Parathyroid adenoma (tissue), 2 donors: ENCODE measurements around the gene OOSP1.

ENCODE experiments used
- H2AFZ ChIP-seq: fragments of 300-600 bp; sonication (generic); one replicate; pipeline ENCODE4 v1.7.0; 2017; ENCODE audit warnings: antibody characterized with exemption, mild to moderate bottlenecking
- H3K27ac ChIP-seq: fragments of 300-600 bp; sonication (generic); one replicate; pipeline ENCODE4 v1.7.0; 2017
- H3K27me3 ChIP-seq: fragments of 300-600 bp; sonication (generic); one replicate; pipeline ENCODE4 v1.7.0; 2017; ENCODE audit warnings: low read length; ENCODE audit not compliant: control insufficient read depth, insufficient read depth
- H3K36me3 ChIP-seq: fragments of 300-600 bp; sonication (generic); one replicate; pipeline ENCODE4 v1.7.0; 2017; ENCODE audit warnings: low read length; ENCODE audit not compliant: control insufficient read depth, insufficient read depth
- H3K4me1 ChIP-seq: fragments of 300-600 bp; sonication (generic); one replicate; pipeline ENCODE4 v1.7.0; 2017; ENCODE audit warnings: control low read depth
- H3K4me2 ChIP-seq: fragments of 300-600 bp; sonication (generic); one replicate; pipeline ENCODE4 v1.7.0; 2017; ENCODE audit warnings: low read length
- H3K4me3 ChIP-seq: fragments of 300-600 bp; sonication (generic); one replicate; pipeline ENCODE4 v1.7.0; 2017; ENCODE audit warnings: low read depth, low read length
- H3K79me2 ChIP-seq: fragments of 300-600 bp; sonication (generic); one replicate; pipeline ENCODE4 v1.7.0; 2017; ENCODE audit warnings: control low read depth
- H3K9ac ChIP-seq: fragments of 300-600 bp; sonication (generic); one replicate; pipeline ENCODE4 v1.7.0; 2017; ENCODE audit warnings: mild to moderate bottlenecking
- H3K9me3 ChIP-seq: fragments of 300-600 bp; sonication (generic); one replicate; pipeline ENCODE4 v1.7.0; 2017; ENCODE audit warnings: low read length; ENCODE audit not compliant: control insufficient read depth
- CTCF ChIP-seq: fragments of 300-600 bp; sonication (generic); IDR thresholded peaks from one replicate; pipeline ENCODE4 v1.7.0; 2017; ENCODE audit warnings: antibody characterized with exemption, mild to moderate bottlenecking
- donor health status: primary hyperparathyroidism.

The OOSP1 gene

GRCh38 chr11:59954219-59954847 is 16.1 kb downstream of the OOSP1 start:
- no peak overlapping the region for H3K4me2 ChIP-seq
- H3K27ac ChIP-seq, result no peak overlapping the region
- H2AFZ ChIP-seq, result no peak overlapping the region
- H3K4me3 ChIP-seq, result no peak overlapping the region
- H3K4me1 ChIP-seq, result no peaks in the 10 kb centered on the region
- TF ChIP-seq CTCF, result no peak
- no peaks in the 10 kb centered on the region for H3K27me3 ChIP-seq
- H3K9ac ChIP-seq, result no peak overlapping the region
- H3K9me3 ChIP-seq, result no peaks in the 10 kb centered on the region
- no peaks in the 10 kb centered on the region for H3K36me3 ChIP-seq
- H3K79me2 ChIP-seq, result no peaks in the 10 kb centered on the region

DNA sequence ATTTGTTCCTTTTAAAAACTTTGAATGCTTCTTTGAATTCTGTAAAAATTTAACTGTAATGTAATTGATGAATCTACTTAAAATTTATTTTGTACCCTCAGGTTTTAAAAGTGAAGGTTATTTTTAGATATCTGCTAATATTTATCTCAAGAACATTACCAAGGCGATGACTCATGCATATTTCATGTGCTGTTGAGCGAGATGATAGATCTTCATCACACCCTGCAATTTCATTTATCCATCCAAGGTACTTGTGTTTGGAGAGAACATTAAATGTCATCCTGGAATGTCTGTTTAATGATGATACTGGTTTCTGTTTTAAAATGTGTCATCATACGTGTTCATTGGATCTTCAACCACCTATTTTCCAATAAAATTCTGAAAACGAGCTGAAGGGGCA is 18.9 kb downstream of the OOSP1 start:
- Histone ChIP-seq H3K4me2 (no peak overlapping the region), H3K79me2 (no peaks in the 10 kb centered on the region), H3K27ac (no peak overlapping the region), H2AFZ (no peak overlapping the region), H3K36me3 (no peaks in the 10 kb centered on the region), H3K4me3 (no peak overlapping the region), H3K9ac (no peak overlapping the region), H3K4me1 (no peaks in the 10 kb centered on the region), H3K9me3 (no peaks in the 10 kb centered on the region), H3K27me3 (no peaks in the 10 kb centered on the region)
- no peak for TF ChIP-seq CTCF

- Histone ChIP-seq H3K4me1 (no peaks in the 10 kb centered on the region), H3K27me3 (no peaks in the 10 kb centered on the region), H3K4me2 (peak overlapping the region; percentile 0), H2AFZ (no peak overlapping the region), H3K27ac (no peak overlapping the region), H3K4me3 (no peak overlapping the region), H3K9me3 (no peaks in the 10 kb centered on the region), H3K9ac (no peak overlapping the region), H3K36me3 (no peaks in the 10 kb centered on the region), H3K79me2 (no peaks in the 10 kb centered on the region)
- no peak for TF ChIP-seq CTCF
Observed at GRCh38 chr11:59960502-59961381, 22.5 kb downstream of the OOSP1 start.

DNA sequence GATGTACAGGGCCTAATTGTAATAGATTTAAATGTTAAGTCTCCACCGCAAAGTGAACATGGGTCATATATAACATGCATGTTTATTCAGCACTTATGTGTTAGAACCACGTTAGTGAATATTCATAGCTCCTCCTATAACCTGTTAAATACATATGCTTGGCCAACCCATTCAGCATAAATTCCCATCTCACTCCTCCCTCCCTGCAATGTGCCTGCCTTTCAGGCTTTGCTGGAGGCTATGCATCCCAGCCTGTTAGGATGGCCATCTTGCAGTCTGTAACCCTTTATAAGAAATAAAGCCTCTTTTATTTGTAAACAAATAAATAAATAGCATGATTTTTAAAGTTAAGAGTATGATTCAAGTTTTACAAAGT is 23.9 kb downstream of the OOSP1 start:
- H3K27ac ChIP-seq, result no peak overlapping the region

More for the DNA sequence above, 23.9 kb downstream of the OOSP1 start:
- Histone ChIP-seq H3K36me3 (no peaks in the 10 kb centered on the region), H3K79me2 (no peaks in the 10 kb centered on the region), H3K27me3 (no peaks in the 10 kb centered on the region), H3K4me2 (no peak overlapping the region), H3K4me1 (no peaks in the 10 kb centered on the region), H3K9me3 (no peaks in the 10 kb centered on the region), H3K9ac (no peak overlapping the region), H2AFZ (no peak overlapping the region), H3K4me3 (no peak overlapping the region)
- TF ChIP-seq CTCF, result no peak
